Suppressor macrophage treated with lipopolysaccharide for 4 hours (primary cell): ENCODE measurements around the gene PAX7.

Experiments
- DNase-seq: peaks from one replicate; pipeline ENCODE4 v3.0.0-alpha.2; 2020

The PAX7 gene

DNA sequence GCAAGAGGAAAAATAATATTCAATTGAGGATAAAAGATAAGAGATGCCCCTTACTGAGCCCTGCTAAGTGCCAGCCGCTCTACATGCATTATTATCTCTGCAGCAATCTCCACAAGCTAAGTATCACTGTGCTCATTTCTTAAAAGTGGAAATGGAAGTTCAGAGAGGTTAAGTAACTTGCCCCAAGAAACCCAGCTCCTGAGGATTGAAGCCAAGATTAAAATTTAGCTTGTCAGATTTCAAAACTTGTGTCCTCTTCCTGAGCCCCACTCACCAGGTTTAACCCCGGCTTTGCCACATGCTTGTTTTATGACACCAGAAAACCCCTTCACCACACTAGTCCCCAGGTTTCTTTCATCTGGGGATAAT is 11.2 kb upstream of the PAX7 start:
- no peak for DNase-seq

DNA sequence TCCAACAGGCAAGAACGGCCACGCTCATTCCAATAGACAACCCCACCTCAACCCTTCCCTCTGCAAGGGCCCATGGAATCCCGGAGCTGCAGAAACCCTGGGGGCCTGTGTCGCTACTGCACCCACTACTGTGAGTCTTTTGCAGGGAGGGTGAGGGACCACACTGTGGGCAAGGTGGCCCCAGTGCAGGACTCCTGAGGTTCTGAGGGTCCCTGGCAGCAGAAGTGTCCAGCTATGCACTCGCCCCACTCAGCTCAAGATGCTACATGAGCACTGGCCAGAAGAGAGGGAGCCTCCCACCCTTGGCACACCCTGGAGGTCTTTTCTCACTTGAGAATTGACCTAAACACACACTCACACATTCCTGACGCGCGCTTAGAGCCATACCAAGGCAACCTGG is 2.1 kb upstream of the PAX7 start:
- DNase-seq: no peak

DNA sequence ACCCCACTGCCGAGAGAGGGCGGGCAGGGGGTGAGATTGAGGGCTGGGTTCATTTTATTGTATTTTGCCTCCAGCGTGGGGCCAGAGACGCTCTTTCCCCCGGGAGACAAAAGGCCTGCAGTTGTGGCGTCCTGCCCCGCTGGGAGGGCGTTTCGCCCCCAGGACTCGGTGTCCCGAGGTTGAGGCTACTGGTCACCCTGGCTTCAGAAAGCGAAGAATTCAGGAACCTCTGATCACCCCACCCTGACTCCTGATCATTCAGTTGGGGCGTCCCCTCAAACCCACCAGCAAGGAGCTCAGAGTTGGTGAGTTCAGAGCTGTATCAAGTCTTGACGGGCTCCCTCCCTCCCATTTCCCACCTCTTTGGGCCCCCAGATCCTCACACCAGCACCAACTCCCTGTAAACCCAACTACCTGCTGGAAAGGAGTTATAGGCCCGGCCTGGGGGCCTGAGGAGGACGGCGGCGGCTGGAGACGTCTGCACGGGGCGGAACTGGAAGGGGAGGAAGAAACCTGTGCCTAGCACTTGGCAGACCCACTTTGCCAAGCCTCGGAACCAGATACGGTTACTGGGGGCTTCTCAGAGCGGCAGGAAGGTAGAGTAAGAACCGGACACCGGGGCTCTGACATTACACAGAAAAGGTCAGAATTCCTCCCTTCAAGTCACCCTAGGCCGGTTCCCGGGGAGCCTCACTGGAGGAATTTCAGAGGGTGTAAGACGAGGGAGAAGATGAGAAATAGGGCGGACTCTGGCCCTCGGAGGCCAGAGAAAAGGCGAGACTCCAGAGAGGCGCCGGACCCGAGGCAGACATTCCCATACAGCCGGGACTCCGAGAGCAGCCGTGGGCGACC is 761 bp upstream of the PAX7 start:
- DNase-seq: no peak

DNA sequence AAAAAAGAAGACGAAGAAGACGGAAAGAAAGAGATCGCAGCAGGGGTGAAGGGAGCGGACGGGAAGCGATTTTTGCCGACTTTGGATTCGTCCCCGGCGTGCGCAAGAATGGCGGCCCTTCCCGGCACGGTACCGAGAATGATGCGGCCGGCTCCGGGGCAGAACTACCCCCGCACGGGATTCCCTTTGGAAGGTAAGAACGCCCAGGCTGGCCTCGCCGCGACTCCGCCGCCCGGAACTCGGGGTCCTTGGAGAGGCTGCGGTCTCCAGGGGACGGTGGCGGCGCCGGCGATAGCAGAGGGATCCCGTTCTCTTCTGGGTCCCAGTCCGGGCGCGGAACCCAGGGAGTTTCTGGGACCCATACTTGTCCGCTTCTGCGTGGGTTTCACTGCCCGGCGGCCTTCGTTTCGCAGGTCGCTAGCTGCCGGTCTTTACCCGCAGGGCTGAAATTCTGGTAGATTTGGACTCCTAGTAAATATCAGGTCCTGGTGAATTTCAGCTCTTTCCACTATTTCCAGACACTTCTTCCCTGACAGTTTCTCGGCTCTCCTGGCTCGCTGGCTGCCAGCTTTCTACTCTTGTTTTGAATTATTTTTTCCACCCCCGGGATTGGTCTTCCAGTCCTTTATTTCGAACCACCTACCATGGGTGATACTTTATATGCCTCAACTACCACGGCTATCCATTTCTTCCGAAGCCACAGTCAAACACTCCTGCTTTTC is 1.0 kb downstream of the PAX7 start:
- DNase-seq: no peak

DNA sequence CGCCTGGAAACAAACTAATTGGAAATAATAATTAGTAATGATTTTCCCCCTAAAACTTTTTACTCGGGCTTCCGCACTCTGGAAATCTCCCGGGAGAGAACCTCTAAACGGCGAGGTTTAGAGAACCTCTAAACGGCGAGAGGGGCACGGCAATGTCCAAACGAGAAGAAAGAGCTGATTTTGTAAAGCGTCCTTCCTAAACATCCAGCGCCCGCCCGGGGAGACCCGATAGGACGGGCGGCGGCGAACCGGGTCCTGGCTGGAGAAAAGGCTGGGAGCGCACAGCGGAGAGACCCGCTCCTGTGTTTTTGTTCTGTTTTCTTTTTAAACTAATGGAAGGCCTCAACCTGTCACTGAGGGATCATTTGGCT is 1.6 kb downstream of the PAX7 start:
- no peak for DNase-seq

DNA sequence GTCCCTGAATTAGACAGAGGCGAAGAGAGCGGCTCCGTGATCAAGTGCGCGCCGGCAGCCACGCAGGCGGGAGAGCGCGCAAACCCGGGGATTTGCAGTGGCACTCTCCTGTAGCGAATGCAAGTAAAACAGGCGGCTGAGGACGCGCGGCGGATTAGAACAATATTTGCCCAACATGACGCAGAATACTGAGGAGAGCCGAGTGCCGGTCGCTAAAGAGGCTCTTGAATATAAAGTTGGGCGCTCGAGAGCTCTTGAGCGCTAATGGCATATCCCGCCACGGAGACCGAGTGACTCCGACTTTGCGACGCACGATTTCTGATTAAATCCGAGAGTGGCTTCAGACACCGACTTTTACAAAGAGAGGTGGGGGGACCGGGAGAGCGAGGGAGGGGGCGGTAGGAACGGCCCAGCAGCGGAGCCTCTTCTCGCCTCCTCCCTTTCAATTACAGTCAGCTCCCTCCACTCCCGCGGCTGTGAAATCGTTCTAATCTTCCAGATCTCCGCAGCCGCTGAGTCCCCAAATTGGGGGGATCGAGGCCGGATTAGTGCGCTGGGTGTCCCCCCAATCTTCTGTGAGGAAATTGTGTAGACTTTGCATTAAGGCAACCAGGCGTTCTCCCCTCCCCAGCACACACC is 2.3 kb downstream of the PAX7 start:
- no peak for DNase-seq

DNA sequence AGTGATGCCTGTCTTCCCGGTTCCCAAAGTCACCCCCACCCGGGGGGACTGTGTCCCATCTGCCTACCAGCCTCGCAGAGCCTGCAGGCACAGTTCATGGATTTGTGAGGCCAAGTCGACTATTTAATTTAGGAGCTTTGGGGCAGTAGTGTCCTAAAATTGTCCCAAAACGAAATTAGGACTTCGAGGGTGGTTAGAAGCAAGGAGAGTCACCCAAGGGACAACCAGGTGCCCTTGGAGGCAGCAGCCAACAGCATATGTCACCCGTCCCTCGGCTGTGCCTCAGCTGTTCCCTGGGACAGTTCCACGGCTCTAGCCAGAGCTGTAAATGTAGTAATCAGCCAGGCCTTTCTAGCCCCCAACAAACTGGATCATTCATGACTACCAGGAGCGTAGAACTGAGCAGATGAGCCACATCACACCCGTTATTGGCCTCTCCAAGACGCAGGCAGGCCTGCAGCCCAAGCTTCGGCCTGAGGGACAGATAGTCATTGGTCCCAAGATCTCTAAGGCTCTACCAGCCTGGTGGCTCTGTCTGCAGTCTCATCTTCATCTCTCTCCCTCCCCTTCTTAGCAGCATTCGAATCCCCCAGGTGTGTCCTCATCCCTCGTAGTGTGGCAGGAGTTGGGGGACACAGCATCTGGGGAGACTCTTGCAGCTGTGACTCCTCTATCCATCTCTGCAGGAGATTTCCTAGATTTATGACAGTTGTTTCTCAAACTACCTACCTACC is 2.9 kb downstream of the PAX7 start:
- DNase-seq: no peak

DNA sequence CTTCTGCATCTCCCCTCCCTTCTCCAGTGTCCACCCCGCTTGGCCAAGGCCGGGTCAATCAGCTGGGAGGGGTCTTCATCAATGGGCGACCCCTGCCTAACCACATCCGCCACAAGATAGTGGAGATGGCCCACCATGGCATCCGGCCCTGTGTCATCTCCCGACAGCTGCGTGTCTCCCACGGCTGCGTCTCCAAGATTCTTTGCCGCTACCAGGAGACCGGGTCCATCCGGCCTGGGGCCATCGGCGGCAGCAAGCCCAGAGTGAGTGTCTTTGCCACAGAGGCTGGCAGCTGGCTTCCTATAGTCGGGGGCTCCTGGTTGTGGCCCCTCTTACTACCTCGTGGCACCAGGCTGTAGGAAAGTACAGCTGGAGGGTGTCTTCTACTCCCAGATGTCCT is 3.6 kb downstream of the PAX7 start:
- no peak for DNase-seq

DNA sequence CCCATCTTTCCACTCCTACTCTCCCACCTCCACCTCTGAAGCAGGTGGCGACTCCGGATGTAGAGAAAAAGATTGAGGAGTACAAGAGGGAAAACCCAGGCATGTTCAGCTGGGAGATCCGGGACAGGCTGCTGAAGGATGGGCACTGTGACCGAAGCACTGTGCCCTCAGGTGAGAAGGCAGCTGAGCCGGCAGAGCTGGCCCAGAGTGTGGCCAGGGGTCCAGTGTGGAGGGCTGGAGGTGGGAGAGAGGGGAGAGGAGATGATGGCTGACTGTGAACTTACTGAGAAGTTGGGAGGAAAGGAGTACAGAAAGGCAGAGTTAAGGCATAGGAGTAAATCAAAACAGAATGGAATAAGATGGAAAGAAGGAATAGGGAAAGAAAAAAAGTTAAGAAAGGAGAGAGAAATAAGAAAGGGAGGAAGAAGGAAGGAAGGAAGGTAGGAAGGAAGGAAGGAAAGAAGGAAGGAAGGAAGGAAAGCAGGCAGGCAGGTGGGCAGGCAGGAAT is 4.5 kb downstream of the PAX7 start:
- no peak for DNase-seq

DNA sequence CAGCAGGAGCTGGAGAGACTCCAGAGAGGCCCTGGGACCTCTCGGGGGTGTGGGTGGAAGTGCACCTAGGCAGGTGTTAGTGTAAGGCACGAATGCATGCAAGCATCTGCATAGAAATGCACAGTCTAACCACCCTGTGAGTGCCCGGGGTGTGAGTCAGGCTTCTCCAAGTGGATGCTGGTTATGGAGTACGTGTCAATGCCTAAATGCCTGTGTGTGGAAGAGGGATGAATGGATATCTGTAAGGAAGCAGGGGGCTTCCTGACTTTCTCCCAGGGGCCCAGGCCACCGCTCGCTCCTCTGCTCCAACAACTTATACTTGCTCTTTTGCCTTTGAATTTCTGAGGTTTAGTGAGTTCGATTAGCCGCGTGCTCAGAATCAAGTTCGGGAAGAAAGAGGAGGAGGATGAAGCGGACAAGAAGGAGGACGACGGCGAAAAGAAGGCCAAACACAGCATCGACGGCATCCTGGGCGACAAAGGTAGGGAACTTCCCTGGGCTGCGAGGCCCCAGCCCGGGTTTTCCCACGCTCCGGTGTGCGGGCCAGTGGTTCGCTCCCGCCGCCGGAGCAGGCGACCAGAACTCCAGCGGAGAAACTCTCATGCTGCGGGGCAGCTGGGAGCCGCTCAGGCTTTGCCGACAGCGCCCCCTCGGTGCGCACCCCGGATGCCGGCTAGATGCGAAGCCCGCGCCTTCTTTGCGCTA is 5.4 kb downstream of the PAX7 start:
- no peak for DNase-seq

DNA sequence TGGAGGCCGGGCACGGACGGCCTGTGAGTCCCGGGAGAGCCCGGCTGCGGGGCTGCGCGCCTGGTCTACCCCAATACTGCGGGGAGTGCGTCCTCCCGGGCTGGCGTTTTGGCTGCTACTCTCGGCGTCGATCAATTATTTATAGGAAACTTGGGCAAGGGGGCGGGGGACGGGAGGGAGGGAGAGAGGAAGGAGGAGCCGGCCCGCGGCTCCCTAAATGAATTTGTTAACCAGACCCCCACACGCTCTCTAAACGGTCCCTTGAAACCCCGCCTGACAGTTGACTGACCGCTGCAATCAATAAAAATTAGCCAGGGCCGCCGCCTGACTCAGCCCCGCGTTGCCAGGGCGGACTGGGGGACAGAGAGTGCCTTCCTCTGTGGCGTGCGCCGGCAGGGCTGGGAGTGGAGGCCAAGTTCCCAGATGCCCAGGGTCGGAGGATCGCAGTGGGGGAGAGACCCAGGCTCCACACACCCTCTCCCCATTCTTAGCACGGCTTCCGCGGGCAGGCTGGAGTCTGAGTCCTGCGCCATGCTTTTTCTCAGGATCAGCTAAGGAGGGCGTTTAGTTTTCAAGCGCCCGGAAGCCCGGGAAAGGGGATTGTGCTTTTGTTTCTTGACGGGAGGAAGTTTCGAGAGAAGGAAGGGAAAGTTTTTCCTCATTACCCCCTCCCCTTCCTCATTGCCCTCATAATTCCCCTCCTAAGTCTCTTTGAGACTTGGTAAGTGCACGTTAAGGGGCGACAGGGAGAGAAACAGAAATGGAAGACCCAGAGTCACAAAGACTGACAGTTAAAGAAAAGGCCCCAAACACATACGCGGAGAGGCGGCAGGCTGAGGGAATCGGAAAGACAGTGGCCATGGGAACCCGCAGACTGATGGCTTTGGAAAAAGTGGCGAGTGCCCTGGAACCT is 6.2 kb downstream of the PAX7 start:
- no peak for DNase-seq

DNA sequence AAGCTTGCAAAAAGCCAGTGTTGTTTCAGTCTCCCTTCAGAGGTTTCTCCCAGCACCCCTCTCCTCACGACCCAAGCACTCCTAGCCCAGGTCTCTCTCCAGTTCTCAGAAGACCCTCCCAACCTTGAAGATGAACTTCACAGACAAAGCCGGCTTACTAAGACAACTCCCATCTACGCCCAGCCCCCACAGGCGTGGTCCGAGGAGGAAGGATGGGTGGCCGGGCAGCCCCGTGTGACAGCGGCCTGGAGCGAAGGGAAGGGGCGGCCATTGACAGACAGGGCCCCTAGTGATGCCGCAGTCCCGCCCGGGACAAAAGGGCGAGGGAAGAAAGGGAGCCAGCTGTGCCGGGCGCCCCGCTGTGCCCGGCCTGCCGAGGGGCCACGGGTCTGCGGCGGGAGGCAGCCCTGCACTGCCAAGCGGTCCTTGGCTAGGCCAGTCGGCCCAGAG is 6.9 kb downstream of the PAX7 start:
- DNase-seq: no peak

DNA sequence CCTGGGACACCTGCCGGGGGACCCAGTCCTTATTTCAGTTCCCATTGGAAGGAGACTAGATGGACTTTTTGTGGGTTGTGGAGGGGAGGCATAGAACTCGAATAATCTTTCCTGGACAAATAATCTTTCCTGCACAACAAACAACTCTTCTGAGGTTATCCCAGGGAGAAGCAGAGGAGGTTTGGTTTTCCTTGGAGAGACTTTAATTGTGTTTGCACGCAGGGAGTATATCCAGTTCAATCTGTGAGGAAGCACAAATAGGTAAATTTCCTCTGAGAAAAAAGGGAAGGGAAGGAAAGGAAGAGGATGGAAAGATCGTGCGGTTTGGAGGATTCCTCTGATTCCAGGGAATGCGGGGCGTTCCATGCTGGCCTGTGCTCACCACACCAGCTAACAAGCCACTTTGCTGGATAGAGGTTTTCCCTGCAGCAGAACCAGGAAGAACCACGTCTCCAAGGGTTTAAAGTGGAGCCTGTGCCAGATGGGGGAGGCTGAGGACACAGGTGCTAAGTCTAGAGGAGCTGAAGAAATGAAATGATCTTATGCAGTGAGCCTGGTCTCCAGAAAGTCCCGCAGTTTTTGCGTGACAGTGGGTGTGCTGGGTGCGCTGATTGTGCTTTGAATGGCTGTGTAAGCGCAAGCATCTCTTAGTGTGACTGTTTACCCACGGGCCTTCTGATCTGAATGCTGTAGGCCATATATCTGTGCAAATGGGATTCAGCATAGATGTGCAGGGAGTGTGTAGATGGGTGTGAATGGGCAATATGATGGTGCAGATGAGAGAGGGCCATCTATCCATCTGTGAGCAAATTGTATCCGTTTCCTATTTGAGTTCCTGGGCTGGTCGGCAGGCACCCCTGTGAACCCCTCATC is 7.6 kb downstream of the PAX7 start:
- DNase-seq: no peak

DNA sequence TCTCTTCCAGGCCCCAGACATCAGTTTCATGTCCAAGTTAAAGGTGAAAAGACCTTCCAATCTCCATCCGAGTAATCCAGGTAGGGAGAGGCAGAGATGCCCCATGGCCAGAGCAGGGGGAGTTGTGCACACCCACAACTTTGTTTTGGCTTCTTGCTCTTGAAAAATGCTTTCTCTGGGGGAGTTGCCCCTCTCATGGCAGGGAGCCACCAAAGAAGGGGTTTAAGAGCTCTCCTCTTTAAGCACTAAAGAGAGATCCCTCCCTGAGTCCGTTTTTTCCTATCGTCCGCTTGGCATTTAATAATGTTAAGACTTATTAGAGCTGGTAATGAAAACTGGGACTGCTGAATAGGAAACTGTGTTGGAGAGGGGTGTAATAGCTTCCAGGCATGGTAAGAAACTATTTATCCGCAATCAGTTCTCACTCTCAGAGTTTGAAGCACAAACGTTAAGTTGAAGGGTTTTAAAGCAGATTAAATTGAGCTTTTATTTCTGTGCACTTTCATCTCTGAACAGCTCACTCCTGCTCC is 8.3 kb downstream of the PAX7 start:
- DNase-seq: no peak

DNA sequence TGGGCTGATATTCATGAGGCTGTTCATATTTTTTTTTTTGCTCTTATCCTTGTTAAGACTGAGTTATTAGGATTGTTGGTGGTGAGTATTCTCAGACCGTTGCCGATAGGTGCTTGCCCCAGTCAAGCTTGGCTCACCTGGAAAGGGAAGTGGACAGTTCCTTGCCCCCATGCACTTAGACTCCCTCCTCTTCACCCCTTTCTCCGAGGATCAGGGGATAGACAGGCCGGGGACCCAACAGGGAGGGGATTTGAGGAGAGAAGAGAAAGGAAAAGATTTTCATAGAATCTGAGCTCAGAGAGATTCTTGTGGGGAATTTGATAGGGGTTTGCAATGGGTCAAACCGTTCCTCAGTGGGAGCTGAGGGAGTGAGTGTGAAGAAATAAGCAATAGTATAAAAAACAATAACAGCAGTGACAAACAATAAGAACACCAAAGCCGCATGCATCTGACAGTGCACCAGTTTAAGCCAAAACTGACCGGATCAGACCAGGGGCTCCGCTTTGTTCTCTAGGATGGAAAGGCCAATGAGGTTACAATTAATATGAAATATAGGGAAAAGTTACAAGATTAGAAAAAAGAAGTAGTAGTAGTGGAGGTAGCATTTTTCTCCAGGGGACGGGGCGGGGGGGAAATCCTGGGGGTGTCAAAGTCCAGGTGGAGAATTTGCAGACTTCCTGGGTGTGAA is 8.9 kb downstream of the PAX7 start:
- no peak for DNase-seq

DNA sequence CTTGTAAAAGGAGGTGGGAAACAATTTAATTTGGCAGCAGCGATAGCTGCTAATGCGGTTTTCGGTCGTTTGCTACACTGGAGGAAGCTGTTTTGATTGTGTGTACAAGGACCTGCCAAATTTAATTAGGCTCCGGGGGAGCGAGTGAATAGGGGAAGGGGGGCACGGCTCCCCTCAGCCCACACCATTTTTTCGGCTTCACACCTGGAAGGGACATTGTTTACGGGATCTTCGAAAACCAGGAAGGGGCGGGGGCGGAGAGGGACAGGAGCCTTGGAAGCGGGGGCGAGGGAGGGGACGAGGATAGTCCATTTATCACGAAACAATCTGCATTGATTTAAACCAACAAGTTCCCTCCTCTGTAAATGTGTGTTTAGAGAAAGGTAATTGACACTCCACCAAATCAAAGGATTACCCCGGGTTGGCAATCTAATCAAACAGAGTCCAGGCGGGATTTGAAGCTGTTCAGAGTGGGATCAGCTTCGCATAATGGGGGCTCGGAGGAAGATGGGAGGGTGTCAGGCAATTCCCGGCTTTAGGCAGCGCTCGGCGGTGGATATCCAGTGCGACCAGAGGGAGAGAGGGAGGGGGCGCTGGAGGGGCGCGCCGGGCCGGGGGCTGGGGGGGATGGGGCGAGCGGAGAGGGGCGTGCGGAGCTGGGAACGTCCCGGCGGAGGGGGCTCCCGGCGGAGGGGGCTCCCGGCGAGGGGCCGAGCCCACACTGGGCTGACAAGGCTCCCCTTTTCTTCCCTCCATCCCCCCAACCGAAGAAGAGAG is 9.8 kb downstream of the PAX7 start:
- DNase-seq: no peak

DNA sequence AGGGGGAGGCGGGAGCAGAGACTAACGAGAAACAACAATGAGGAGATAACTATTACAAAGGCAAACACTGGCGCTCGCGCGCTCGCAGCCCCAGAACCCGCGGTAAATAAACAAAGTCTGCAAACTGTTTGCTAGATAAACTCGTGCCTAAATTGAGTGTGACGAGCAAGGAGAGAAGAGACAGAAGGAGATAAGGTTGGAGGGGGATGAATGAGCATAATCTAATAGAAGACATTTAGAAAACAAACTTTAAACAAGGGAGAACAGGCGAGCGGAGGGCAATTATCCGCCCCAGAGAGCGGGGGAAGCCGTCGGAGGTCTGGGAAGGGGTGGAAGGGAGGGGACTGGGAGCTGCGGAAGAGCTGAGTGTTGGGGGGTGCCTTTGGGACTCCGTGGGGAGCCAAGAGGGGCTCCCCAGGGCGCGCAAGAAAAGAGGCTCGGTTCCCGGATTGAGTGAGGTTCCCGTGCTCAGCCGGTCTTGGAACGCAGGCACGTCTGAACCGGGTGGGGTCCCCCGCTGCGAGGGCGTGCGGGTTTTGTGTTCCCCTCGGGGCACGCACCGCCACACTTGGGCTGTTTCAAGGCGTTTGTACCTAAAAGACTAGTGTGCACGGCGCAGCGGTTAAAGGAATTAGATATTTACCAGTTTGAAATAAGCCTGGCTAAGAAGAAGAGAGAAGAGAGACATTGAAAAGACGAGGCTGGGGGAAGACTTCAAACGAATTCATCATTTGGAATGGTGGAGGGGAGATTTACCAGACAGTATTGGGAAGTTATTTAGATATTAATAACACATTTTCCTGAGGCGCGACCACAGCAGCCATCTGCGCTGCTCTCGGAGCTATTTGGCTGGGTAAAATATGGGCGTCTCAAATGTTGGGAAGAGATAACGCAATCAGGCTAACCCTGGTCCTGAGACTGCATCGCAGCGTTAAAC is 10.6 kb downstream of the PAX7 start:
- DNase-seq: no peak
